ENCODE data around the gene IFNA17.
A peak's percentile ranks its signal among the peaks of the same experiment; 100 is the strongest.
"Not testable (repeated sequence)": the region's sequence is repeated elsewhere in the genome, so short reads cannot be mapped to it uniquely, and the experiment has no call there.

The IFNA17 gene

GRCh38 chr9:21228122-21228521 lies at the start of gene IFNA17:
IFNA17 (minus strand) TSS chr9:21228222; CDS start chr9:21228173, 49 bp downstream.
- no peak for DNase-seq (ENCODE audit: low spot score)

- DNase-seq (ENCODE audit: low spot score) = no peak
These were observed 40.3 kb upstream of the IFNA17 start for GRCh38 chr9:21268347-21268657.

GRCh38 chr9:21267485-21268346 lies 39.7 kb upstream of the IFNA17 start:
- DNase-seq (ENCODE audit: low spot score) = no peak

- DNase-seq (ENCODE audit: low spot score) = no peak
These were observed 38.9 kb upstream of the IFNA17 start for GRCh38 chr9:21266733-21267484.

GRCh38 chr9:21265421-21266189 lies 37.6 kb upstream of the IFNA17 start:
- DNase-seq (ENCODE audit: low spot score) = no peak

GRCh38 chr9:21255538-21256212 lies 27.7 kb upstream of the IFNA17 start:
- DNase-seq (ENCODE audit: low spot score) = no peak

- DNase-seq (ENCODE audit: low spot score) = peak; percentile 31
These were observed 24.9 kb upstream of the IFNA17 start for GRCh38 chr9:21252721-21253547.

GRCh38 chr9:21251638-21252037 lies 23.6 kb upstream of the IFNA17 start:
- no peak for DNase-seq (ENCODE audit: low spot score)

GRCh38 chr9:21251190-21251589 lies 23.2 kb upstream of the IFNA17 start:
- no peak for DNase-seq (ENCODE audit: low spot score)

GRCh38 chr9:21244836-21245235 lies 16.8 kb upstream of the IFNA17 start:
- DNase-seq (ENCODE audit: low spot score) = no peak

GRCh38 chr9:21239911-21240310 lies 11.9 kb upstream of the IFNA17 start, which contains the start of gene IFNA14:
IFNA14 (minus strand) TSS chr9:21240005; CDS start chr9:21239935, 70 bp downstream.
- DNase-seq (ENCODE audit: low spot score) = no peak

- not testable (repeated sequence) for DNase-seq (ENCODE audit: low spot score)
These were observed 8.3 kb upstream of the IFNA17 start for GRCh38 chr9:21236360-21236714.

- peak; percentile 41 for DNase-seq (ENCODE audit: low spot score)
These were observed 7.7 kb upstream of the IFNA17 start for GRCh38 chr9:21235468-21236359.

GRCh38 chr9:21234153-21234687 lies 6.2 kb upstream of the IFNA17 start:
- DNase-seq (ENCODE audit: low spot score) = no peak

- DNase-seq (ENCODE audit: low spot score) = no peak
These were observed 5.2 kb upstream of the IFNA17 start for GRCh38 chr9:21233258-21233657.

GRCh38 chr9:21217211-21217610 lies 10.8 kb downstream of the IFNA17 start, which contains the start of gene IFNA16:
IFNA16 (minus strand) TSS chr9:21217311; CDS start chr9:21217305, 6 bp downstream.
- not testable (repeated sequence) for DNase-seq (ENCODE audit: low spot score)

- DNase-seq (ENCODE audit: low spot score) = peak; percentile 13
These were observed 14.4 kb downstream of the IFNA17 start for GRCh38 chr9:21213411-21214326.

GRCh38 chr9:21212160-21212559 lies 15.9 kb downstream of the IFNA17 start:
- DNase-seq (ENCODE audit: low spot score) = not testable (repeated sequence)

All from iPS-NIHi11 (cell line).